Measurements from ENCODE around the gene UFSP2.

The UFSP2 gene

DNA sequence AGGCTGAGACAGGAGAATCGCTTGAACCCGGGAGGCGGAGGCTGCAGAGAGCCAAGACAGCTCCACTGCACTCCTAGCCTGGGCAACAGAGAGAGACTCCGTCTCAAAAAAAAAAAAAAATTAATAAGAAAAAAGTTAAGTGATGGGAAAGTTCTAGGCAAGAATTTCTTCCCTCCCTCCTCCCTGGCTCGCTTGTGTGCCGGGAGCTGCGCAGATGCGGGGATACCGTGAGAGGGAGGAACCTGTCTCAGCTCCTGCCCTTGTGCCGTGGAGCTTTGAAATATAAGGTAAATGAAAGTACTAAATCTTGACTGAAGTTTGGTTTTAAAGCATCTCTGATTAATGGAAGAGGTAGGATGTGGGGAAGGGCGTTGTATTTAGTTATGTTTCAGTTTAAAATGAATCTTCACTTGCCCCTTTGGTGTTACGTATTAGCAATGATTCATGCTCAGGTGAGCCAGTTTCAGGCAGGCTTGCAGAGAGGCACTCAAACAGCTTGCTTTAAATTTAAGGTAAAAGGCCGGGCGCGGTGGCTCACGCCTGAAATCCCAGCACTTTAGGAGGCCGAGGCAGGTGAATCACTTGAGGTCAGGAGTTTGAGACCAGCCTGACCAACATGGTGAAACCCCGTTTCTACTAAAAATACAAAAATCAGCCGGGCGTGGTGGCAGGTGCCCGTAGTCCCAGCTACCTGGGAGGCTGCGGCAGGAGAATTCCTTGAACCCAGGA, 1.4 kb upstream of the UFSP2 start:
- in situ Hi-C loops (cut with MboI; ENCODE audit: low sequenced_read_pairs) = no loop called here

DNA sequence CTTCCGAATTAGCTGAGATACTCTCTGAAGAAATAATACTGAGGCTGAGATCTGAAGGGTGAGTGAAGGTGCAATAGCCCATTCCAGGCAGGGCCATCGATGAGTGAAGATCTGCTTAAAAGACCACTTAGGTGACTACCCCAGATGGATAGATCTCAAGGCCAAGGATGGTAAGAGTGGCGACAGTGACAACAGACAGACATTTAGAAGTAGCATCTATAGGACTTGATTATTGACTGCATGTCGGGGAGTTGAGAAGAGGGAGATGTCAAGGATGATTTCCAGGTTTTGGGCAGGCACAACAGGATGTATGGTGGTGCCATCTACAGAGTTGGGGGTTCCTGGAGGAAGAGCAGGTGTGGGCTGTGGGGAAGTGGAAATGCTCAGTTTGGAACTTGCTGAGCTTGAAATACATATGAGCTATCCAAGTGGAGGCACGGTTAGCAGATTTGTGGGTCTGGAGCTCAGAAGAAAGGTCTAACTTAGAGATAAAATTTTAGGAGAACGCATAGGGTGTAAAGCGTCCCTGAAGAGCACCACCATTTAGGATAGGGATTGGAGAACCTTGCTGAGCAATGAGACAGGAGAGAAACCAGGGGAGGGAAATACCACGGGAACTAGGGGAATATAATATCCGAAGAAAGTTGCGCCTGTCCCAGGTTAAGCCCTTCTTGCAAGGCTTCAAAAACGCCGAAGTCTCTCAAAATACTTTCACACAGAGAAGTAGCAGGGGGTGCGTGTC, 688 bp downstream of the UFSP2 start:
- in situ Hi-C loops (cut with MboI; ENCODE audit: low sequenced_read_pairs) = no loop called here

DNA sequence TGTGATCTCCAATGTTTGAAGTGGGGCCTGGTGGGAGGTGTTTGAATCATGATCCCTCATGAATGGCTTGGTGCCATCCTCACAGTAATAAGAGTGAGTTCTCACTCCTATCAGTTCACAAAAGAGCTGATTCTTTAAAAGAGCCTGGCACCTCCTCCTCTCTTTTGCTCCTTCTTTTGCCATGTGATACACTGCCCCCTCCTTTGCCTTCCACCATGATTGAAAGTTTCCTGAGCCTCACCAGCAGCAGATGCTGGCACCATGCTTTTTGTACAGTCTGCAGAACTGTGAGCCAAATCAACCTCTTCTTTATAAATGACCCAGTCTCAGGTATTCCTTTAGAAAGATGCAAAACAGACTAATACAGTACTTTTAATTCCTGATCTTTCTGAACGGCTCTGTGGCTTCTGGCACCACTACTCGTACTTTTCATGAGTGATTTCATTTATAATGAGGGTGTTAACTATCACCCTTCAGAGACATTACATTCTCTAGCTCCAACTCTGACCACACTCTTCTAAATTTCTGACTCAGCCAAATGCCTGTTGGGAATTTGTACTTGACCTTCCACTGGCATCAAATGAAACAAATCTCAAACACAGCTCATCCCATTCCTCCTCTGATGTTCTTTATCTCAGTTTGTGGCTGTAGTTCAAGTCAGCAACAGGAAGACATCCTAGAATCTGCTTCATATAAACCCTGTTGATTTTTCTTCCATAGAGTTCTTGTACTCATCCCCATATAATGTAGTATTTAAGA, 4.2 kb downstream of the UFSP2 start:
- in situ Hi-C loops (cut with MboI; ENCODE audit: low sequenced_read_pairs) = no loop called here

DNA sequence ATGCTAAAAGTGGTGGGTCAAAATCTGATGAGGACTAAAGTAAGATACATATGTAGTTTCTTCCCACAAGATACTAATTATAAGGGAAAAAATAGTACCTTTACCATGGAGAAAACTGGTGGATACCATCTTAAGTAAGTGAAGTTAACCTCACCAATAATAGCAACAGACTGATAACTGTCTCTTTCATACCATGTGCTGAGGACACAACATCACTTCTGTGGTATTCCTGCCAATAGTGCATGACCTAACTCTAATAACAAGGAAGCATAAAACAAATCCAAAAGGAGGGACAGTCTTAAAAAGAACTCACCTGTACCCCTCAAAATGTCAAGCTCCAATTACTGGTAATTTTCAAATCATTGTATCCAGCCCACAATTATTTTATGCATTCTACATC, 8.8 kb downstream of the UFSP2 start:
- in situ Hi-C loops (cut with MboI; ENCODE audit: low sequenced_read_pairs) = no loop called here

DNA sequence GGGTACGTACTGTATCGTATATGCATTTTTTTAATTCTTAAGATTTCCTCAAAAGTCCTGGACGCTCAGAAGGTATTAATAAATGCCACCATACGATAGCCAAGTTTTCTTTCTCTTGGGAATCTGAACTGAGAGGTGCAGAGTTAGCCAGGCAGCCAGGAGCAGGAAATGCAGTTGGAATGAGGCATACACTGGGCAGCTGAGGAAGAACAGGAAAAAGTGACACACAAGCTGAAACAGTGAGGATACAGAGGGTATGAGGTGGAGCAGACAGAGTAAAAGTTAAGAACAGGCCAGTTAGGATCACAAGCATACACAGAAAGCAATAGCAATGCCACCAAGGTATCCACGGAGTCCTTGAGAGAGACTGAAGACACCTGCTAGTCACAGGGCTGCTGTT, 13.4 kb downstream of the UFSP2 start:
- in situ Hi-C loops (cut with MboI; ENCODE audit: low sequenced_read_pairs) = no loop called here

DNA sequence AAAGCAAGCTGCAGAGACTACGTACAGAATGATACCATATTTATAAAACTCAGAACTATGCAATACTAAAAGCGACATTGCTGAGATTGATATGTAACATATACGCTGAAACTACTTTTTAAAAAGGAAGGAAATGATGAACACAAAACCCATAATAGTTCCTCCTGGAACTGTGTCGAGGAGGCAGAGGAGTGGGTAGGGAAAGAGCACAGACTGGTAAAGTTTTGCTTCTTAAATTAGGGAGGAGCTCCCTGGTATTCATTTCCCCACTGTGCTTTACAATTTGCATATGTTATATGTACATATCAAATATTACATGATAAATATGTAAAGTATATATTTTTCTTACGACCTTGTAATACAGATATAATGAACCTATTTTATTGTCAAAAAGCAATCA, 13.9 kb downstream of the UFSP2 start:
- in situ Hi-C loops (cut with MboI; ENCODE audit: low sequenced_read_pairs) = no loop called here

DNA sequence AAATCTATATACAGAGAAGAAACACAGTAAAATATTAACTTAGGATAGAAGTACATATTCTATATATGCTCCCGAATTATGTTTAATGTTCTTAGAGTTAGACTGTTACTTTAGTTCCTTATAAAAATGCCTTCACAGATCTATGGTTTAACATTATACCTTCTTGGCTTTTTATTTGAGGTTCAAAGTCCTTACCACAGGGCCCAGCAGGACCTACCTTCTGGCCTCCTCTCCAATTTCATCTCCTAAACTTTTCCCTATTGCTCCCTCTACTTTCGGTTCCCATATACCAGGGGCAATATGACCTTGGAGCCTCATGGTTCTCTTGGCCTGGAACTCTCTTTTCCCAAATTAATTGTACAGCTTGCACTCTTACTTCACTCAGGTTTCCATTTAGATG, 17.3 kb downstream of the UFSP2 start:
- in situ Hi-C loops (cut with MboI; ENCODE audit: low sequenced_read_pairs) = no loop called here

DNA sequence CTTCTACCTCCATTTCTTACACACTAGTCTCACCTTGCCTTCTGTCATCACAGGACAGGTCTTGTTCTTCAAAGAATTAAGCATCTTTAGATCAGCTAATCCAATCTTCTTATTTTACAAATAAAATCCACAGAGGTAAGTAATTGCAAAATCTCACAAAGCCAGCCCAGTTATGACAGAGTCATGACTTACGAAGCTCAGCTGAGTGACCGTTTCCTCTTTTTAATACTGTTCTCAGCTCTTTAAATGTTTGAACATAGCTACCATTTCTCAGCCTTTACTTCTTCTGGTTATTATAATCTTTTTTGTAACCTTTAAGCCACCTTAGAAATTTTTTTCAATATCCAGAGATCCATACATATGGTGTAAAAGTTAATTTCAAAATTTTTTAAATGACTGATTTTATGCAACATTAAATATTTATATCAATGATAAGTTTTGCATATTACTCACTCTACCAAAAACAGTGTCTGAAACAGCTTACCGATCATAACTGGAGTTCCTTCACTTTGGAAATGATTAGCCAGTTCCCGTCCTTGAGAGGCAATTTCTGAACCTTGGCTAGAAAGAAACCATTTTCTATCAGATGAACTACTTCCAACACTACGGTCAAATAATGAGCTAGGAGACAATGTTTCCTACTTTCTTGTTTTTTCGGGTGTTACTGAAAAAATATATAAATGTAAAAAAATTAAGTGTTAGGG, 20.3 kb downstream of the UFSP2 start:
- in situ Hi-C loops (cut with MboI; ENCODE audit: low sequenced_read_pairs) = no loop called here

DNA sequence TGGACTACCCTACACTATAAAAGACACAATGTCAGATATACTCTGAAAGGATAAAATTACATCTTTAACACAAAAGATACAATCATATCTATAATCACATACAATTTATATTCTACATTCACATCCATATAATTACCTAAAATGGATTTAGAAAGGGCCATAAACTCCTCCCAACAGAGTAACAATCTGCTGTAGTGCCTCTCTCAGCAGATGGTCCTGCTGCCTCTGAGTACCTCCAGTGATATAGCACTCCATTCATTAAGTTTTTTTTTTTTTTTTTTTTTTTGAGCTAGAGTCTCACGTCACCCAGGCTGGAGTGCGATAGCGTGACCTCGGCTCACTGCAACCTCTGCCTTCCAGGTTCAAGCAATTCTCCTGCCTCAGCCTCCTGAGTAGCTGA, 21.7 kb downstream of the UFSP2 start:
- in situ Hi-C loops (cut with MboI; ENCODE audit: low sequenced_read_pairs) = no loop called here

DNA sequence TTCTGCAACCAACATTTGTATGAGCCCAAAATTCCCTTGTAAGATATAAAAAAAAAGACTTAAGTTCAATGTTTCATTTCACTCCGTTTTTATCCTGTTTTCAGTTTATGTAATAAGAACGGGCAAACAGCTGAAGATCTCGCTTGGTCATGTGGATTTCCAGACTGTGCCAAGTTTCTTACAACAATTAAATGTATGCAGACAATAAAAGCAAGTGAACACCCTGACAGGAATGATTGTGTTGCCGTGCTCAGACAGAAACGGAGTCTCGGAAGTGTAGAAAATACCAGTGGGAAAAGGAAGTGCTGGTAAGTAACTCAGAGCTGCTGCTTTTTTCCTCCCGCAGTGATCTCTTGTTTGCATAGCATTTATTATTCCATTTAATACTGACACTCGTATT, 26.3 kb downstream of the UFSP2 start:
- in situ Hi-C loops (cut with MboI; ENCODE audit: low sequenced_read_pairs) = no loop called here

DNA sequence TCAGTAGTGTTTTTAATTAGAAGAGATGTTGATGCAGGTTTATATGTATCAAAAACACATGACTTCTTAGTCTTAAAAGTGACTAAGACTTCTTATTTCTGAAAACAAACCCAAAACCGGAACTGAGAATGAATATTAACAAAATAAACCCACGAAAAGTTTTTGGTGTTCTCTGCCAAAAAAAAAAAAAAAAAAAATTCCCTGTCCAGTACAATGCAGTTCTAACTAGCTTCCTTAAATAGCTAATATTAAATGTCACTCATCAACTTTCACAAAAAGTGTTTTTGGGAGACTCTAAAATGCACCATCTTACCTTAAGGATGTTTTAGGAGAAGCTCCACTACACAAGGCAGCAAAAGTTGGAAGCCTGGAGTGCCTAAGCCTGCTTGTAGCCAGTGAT, 27.1 kb downstream of the UFSP2 start:
- in situ Hi-C loops (cut with MboI; ENCODE audit: low sequenced_read_pairs) = no loop called here

DNA sequence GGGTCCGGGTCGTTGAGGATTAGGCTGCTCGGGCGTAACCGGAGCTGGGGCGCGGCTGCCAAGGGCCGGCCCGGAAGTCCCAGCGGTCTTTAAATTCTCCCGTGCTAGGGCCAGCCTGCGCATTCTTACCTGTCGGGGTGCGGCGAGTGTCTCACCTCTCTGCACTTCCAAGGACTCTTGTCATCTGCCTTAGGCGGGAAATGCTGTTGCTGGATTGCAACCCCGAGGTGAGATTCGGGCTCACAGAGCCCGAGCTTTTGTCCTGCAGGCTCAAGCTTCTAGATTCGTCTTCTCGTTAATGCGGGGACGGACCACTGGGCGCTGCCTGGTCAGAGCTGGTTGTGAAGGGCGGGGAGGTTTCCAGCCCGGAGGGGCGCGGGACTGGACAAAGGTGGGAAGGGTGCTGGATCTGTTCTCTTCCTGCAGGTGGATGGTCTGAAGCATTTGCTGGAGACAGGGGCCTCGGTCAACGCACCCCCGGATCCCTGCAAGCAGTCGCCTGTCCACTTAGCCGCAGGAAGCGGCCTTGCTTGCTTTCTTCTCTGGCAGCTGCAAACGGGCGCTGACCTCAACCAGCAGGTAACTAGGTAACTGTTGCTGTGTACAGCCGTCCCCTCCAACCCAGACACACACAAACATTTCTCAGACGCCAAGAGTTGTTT, 28.9 kb downstream of the UFSP2 start, which contains the start of gene ANKRD37:
TSS of gene ANKRD37 (plus strand) at position 118 of the 662 bp plus-strand sequence. CDS start at position 201, 83 bp downstream.
- in situ Hi-C loops (cut with MboI; ENCODE audit: low sequenced_read_pairs) = no loop called here

DNA sequence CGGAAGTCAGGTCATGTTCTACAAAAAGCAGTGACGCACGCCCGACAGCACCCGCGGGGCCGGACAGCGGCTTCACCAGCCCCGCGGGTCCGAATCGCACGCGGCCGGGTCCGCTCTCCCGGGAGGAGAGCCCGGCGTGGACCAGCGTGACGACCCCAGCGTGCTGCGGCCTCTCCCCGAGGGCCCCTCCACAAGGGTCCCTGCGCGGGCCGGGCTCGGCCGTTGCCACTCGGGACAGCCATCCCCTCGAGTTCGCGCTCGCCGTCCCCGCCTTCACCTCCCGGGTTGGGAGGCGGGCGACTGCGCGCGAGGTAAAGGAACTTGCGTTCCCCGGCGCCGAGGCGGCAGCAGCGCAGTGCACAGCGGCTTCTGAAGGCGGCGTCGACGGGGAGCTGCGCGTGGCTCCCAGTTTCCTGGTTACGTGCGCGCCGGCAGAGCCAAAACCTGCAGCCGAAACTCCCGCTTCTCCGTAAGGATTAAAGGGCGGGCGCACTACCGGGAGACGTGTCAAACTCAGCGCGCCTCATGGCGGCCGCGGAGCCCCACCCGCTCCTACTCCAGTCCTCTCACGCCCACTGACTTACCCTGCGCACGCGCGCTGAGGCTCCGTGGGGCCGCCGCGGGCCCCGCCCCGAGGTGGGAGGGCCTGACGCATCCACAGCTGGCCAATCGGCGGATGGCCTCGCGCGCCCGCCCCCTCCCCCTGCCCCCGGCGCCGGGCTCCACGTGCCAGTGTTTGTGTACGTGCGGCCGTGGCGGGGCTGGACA, 29.6 kb downstream of the UFSP2 start:
- in situ Hi-C loops (cut with MboI; ENCODE audit: low sequenced_read_pairs) = no loop called here

DNA sequence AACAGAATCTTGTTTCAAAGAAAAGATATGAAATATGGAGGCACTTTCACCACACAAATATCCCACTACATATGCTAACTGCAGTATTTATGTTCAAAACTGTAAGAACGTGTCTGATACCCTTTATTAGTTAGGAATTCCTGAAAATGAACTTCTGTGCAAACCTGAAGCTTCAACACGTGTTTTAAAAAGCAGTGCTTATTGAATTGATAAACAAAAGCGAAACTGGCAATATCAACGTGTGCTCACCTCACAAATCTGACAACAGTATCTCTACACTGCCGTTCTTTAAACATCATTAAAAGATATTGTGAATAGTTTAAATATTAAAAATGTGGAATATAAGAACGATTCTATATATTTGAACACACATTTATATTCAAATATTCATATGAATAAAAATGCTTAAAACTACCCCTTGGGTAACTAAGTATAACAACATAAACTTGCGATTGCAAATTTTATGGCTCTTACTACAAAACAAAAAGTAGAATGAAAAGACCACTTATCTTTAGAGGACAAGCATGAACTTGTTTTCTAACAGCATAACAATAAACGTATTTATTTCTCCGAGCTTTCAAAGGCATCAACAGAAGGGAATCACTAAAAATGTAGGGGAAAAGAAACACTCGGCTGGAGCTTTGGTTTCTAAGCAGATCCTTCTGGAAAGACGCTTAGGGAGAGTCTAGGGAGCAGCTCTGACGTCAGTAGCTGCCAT, 30.4 kb downstream of the UFSP2 start, which contains the start of gene LRP2BP:
TSS of gene LRP2BP (minus strand) at position 687 of the 718 bp plus-strand sequence. CDS start 17,738 bp downstream, outside the sequence.
- in situ Hi-C loops (cut with MboI; ENCODE audit: low sequenced_read_pairs) = no loop called here

DNA sequence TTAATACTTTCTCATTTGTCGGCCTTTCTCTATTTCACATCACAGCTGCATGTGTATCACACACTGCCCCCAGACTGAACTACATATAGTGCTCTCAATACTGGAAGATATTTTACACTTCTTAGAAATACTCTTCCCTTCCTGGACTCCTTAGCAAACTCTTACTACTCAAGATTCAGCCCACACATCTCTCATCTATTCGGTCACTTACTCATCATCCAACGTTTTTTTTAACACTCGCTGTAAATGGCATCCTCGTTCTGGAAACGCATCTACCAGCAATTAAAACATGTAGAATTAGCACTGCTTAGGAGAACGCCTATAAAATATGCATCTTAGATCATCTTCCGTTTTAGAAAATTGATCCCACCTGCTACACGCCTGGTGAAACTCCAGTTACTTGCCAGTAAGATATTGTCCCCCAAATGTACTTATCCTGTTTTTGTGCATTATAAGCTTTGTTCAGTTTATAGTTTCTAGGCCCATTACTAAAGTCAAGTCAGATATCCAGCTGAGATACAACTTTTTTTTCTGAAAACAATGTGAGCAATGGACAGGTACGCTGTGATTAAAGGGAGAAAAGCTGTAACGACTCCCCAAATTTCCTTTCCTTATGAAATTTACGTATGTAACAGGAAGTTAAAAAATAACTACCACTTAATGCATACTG, 31.1 kb downstream of the UFSP2 start:
- in situ Hi-C loops (cut with MboI; ENCODE audit: low sequenced_read_pairs) = no loop called here

DNA sequence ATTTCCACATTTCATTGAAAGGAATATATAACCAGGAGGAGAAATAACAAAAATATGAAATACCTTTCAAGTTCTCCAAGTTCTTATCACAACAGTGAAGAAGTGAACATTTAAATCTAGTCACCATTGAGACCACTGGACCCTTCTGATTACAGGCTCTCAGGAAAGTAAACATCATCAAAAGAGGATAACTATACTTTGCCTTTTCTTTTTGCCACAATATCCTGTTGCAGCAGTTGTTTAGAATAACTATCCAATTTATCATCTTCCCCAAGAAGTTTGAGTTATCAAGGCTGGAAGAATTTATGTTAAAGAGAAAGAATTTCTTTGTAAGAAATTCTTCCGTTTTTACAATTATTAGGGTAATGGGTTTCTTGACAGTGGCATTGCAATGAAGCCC, 33.6 kb downstream of the UFSP2 start:
- in situ Hi-C loops (cut with MboI; ENCODE audit: low sequenced_read_pairs) = no loop called here

DNA sequence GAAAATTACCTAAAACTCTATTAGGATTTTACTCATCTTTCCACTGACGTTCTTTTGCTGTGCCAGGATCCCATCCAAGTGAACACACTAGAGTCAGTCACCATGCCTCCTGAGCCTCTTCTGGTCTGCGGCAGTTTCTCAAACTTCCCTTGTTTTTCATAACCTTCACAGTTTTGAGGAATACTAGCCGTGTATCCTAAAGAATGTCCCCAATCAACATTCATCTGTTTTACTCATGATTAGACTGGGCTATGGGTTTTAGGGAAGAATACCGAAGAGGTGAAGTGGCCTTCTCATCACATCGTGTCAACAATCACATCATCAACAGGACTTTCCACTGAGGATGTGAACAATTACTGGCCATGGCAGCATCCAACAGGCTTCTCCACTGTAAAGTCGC, 34.8 kb downstream of the UFSP2 start:
- in situ Hi-C loops (cut with MboI; ENCODE audit: low sequenced_read_pairs) = no loop called here

DNA sequence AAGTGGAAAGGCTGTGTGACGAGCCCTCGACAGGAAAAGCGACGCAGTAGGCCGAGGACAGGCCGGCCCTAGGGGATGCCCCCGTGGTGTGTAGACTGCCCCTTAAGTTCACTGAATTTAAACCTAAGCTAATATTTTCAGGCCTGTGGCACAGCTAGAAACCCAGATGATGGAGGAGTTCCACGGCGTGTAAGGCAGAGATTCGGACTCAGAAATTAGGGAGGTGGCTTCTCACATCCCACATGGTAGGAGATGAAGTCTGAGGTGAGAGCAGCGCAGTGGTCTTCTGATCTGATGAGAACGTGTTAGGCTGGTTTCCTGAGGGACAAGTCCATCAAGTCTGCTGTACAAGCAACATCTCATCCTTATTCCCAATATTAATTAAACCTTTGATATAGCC, 37.8 kb downstream of the UFSP2 start:
- in situ Hi-C loops (cut with MboI; ENCODE audit: low sequenced_read_pairs) = no loop called here

DNA sequence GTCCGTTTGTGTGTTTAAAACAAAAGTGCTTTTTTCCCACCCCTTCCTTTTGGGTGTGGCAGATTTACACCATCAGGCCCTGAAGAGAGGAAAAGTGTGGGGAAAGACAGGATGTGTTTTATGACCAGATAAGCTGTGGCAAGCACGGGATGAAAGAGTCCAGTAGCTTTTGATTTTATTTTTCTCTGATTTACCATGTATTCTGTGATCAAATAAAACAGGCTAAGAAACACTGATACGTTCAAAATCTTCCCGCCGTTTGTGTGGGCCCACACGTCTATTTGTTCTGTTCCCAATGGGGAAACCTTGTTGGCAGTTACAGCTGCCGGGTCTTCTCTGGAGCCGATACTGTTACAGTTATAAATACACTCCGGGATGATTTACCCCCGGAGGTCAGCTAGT, 40.8 kb downstream of the UFSP2 start:
- in situ Hi-C loops (cut with MboI; ENCODE audit: low sequenced_read_pairs) = no loop called here

Data from HL-60/S4 (cell line).